HCT116 (cell line): ENCODE measurements around the gene ST7. TPM values are rescaled to one million over a fixed set of nuclear protein-coding genes. Genes with fewer than 3 reads are reported as not detected.

Experiments
- ATAC-seq: fragments of 200-7000 bp; cut with Tn5 transposase; 2 replicates; pipeline ENCODE4 v1.9.1; 2020; ENCODE audit warnings: mild to moderate bottlenecking, moderate library complexity
- BruUV-seq: library from RNA; stranded (reverse); fragments of 400-500 nt; replicated peaks from 2 replicates; lab custom pipeline; 2021; lab: Mats Ljungman, UMichigan
- CTCF ChIA-PET: fragments of 300-600 bp; sonication (Branson Sonifier 250); formaldehyde crosslinking; loops from one replicate; lab custom pipeline; 2021; ENCODE audit warnings: antibody characterized with exemption; lab: Charles Lee
- POLR2A ChIA-PET: fragments of 300-600, 350-600 bp; sonication (Branson Sonifier 250); formaldehyde crosslinking; loops from one replicate; lab custom pipeline; 2021; ENCODE audit warnings: antibody characterized with exemption; lab: Charles Lee
- RAD21 ChIA-PET, 2 experiments: fragments of 300-600 bp; sonication (Branson Sonifier 250); formaldehyde crosslinking; loops; one replicate each; lab custom pipeline; 2023; ENCODE audit warnings: low total read pairs in 2 of 2; ENCODE audit not compliant: uncharacterized antibody in 2 of 2, unreplicated experiment in 2 of 2, low non-redundant PET in 1 of 2; lab: Charles Lee
- DNase-seq: peaks from one replicate; pipeline ENCODE4 v3.0.0-alpha.2; 2010; ENCODE audit warnings: low read depth, low spot score
- H2AFZ ChIP-seq: fragments of 200-600 bp; shearing (Covaris generic), sonication (generic); 2 replicates; pipeline ENCODE4 v1.6.1; 2017; ENCODE audit warnings: low read depth, mixed run types, mixed read lengths, antibody characterized with exemption, low read length; ENCODE audit not compliant: poor library complexity, severe bottlenecking
- H3K27ac ChIP-seq: 2 replicates; pipeline ENCODE4 v1.5.1; 2012; ENCODE audit warnings: low read depth, low read length
- H3K27me3 ChIP-seq: fragments of 200-600 bp; sonication (generic); 2 replicates; pipeline ENCODE4 v1.6.1; 2016; ENCODE audit warnings: mixed run types, low read length, mixed read lengths; ENCODE audit not compliant: insufficient read depth
- H3K36me3 ChIP-seq, 2 experiments: fragments of 200-500 bp in 1 of 2; fragments of 200-600 bp in 1 of 2; sonication (Bioruptor generic) in 1 of 2; sonication (generic) in 1 of 2; 2 replicates each; pipeline versions ENCODE4 v1.5.1 to v1.6.1; 2014 to 2016; ENCODE audit warnings: low read length in 2 of 2, inconsistent platforms in 1 of 2, mixed read lengths in 1 of 2, mixed run types in 1 of 2; ENCODE audit not compliant: insufficient read depth in 2 of 2, control insufficient read depth in 1 of 2
- H3K4me1 ChIP-seq, 2 experiments: fragments of 200-600 bp in 1 of 2; sonication (generic) in 1 of 2; 2 replicates each; pipeline versions ENCODE4 v1.5.1 to v1.6.1; 2012 to 2017; ENCODE audit warnings: low read length in 2 of 2, inconsistent platforms in 1 of 2, mild to moderate bottlenecking in 1 of 2, mixed read lengths in 1 of 2, mixed run types in 1 of 2, moderate library complexity in 1 of 2; ENCODE audit not compliant: insufficient read depth in 2 of 2, control insufficient read depth in 1 of 2
- H3K4me2 ChIP-seq: fragments of 200-600 bp; sonication (generic); 2 replicates; pipeline ENCODE4 v1.6.1; 2017; ENCODE audit warnings: mixed run types, low read length, mixed read lengths
- H3K4me3 ChIP-seq, 2 experiments: fragments of 200-600 bp in 1 of 2; sonication (generic) in 1 of 2; replicated peaks in 1 of 2; 2 replicates each; pipeline ENCODE4 v1.5.1; 2011 to 2016; ENCODE audit warnings: low read length in 2 of 2, control low read depth in 1 of 2, low read depth in 1 of 2, mild to moderate bottlenecking in 1 of 2, mixed read lengths in 1 of 2, mixed run types in 1 of 2
- H3K79me2 ChIP-seq: fragments of 200-600 bp; sonication (generic); 2 replicates; pipeline ENCODE4 v1.6.1; 2017; ENCODE audit warnings: mild to moderate bottlenecking, mixed run types, low read length, moderate library complexity, mixed read lengths; ENCODE audit not compliant: insufficient read depth
- H3K9ac ChIP-seq: fragments of 200-600 bp; sonication (generic); 2 replicates; pipeline ENCODE4 v1.6.1; 2016; ENCODE audit warnings: low read length, mixed read lengths
- H3K9me2 ChIP-seq: fragments of 200-600 bp; sonication (generic), shearing (Covaris generic); 2 replicates; pipeline ENCODE4 v1.6.1; 2017; ENCODE audit warnings: mixed run types, mild to moderate bottlenecking, moderate library complexity; ENCODE audit not compliant: insufficient read depth
- H3K9me3 ChIP-seq, 2 experiments: fragments of 200-500 bp in 1 of 2; fragments of 200-600 bp in 1 of 2; sonication (Bioruptor generic) in 1 of 2; sonication (generic) in 1 of 2; 2 replicates each; pipeline ENCODE4 v1.6.1; 2014 to 2017; ENCODE audit warnings: low read length in 2 of 2, mixed read lengths in 2 of 2, inconsistent platforms in 1 of 2, low read depth in 1 of 2, mild to moderate bottlenecking in 1 of 2, mixed run types in 1 of 2, moderate library complexity in 1 of 2; ENCODE audit not compliant: control insufficient read depth in 1 of 2, insufficient read depth in 1 of 2
- H4K20me1 ChIP-seq: fragments of 200-600 bp; sonication (generic), shearing (Covaris generic); 2 replicates; pipeline ENCODE4 v1.6.1; 2017; ENCODE audit warnings: mixed run types, mild to moderate bottlenecking, moderate library complexity; ENCODE audit not compliant: insufficient read depth
- CBX3 ChIP-seq: IDR thresholded peaks from 2 replicates; pipeline ENCODE4 v1.6.1; 2012; ENCODE audit warnings: low read depth
- CEBPB ChIP-seq: IDR thresholded peaks from 2 replicates; pipeline ENCODE4 v1.6.1; 2012; ENCODE audit warnings: low read depth
- EGR1 ChIP-seq: IDR thresholded peaks from 2 replicates; pipeline ENCODE4 v1.6.1; 2012; ENCODE audit warnings: low read depth
- ELF1 ChIP-seq: IDR thresholded peaks from 2 replicates; pipeline ENCODE4 v1.6.1; 2012; ENCODE audit warnings: low read depth, borderline replicate concordance
- EZH2 ChIP-seq: fragments of 200-600 bp; sonication (generic); IDR thresholded peaks from 2 replicates; pipeline ENCODE4 v1.6.1; 2017; ENCODE audit warnings: antibody characterized with exemption, mixed run types
- EZH2phosphoT487 ChIP-seq: fragments of 200-600 bp; IDR thresholded peaks from 2 replicates; pipeline ENCODE4 v1.6.1; 2018; ENCODE audit warnings: antibody characterized with exemption, borderline replicate concordance
- FOSL1 ChIP-seq: IDR thresholded peaks from 2 replicates; pipeline ENCODE4 v1.6.1; 2012; ENCODE audit warnings: low read depth
- JUND ChIP-seq: IDR thresholded peaks from 2 replicates; pipeline ENCODE4 v1.6.1; 2012
- MAX ChIP-seq: IDR thresholded peaks from 2 replicates; pipeline ENCODE4 v1.6.1; 2012
- POLR2AphosphoS5 ChIP-seq: IDR thresholded peaks from 2 replicates; pipeline ENCODE4 v1.6.1; 2011; ENCODE audit warnings: mild to moderate bottlenecking, low read depth, low read length, moderate library complexity
- RAD21 ChIP-seq: IDR thresholded peaks from 2 replicates; pipeline ENCODE4 v1.6.1; 2012; ENCODE audit warnings: low read depth, mild to moderate bottlenecking
- SIN3A ChIP-seq: IDR thresholded peaks from 2 replicates; pipeline ENCODE4 v1.6.1; 2012; ENCODE audit warnings: low read depth
- SP1 ChIP-seq: IDR thresholded peaks from 2 replicates; pipeline ENCODE4 v1.6.1; 2012; ENCODE audit warnings: low read depth
- SRF ChIP-seq: IDR thresholded peaks from 2 replicates; pipeline ENCODE4 v1.6.1; 2012; ENCODE audit warnings: low read depth
- TCF7L2 ChIP-seq: IDR thresholded peaks from 2 replicates; pipeline ENCODE4 v1.7.0; 2011; ENCODE audit warnings: borderline replicate concordance, inconsistent platforms; ENCODE audit not compliant: insufficient read depth, insufficient read length; ENCODE audit errors: extremely low read depth
- YY1 ChIP-seq: IDR thresholded peaks from 2 replicates; pipeline ENCODE4 v1.6.1; 2011; ENCODE audit warnings: low read length, low read depth, moderate library complexity, mild to moderate bottlenecking; ENCODE audit not compliant: insufficient replicate concordance; ENCODE audit errors: extremely low read depth
- ZFX ChIP-seq: fragments of 450-650 bp; IDR thresholded peaks from 2 replicates; pipeline ENCODE4 v1.6.1; 2017
- ZNF274 ChIP-seq: fragments of 200-500 bp; sonication (Bioruptor generic); IDR thresholded peaks from 2 replicates; pipeline ENCODE4 v1.6.1; 2014; ENCODE audit warnings: mild to moderate bottlenecking, low read depth, low read length, inconsistent platforms
- intact Hi-C: fragments of 100-400 bp; cut with micrococcal nuclease; formaldehyde crosslinking; loops from 2 replicates; pipeline ENCODE4 v1.10.0; 2022
- total RNA-seq: library from RNA; stranded (reverse); gene quantifications from one replicate; pipeline ENCODE4 v1.2.1, GENCODE V29; 2021; ENCODE audit not compliant: unreplicated experiment

ST7 gene
- total RNA-seq, 1 experiment from 2014 or later: 12.6 TPM

GRCh38 chr7:117270371-117270770 is 317.1 kb downstream of the ST7 start (continued):
- TF ChIP-seq MAX (no peak), JUND (no peak), FOSL1 (no peak), EZH2phosphoT487 (no peak), SRF (no peak), EZH2 (no peak), SP1 (no peak), ELF1 (no peak), EGR1 (no peak), TCF7L2 (no peak)

GRCh38 chr7:117271566-117271965 is 318.3 kb downstream of the ST7 start:
- H3K36me3 ChIP-seq: no peaks in the 10 kb centered on the region
- no peak overlapping the region for H3K27ac ChIP-seq
- BruUV-seq: no TSS peak
- DNase-seq: no peak
- CTCF ChIA-PET: no interaction called here
- 0 out of 2 replicates have a peak, but pooled peaks cover 4% of the 10 kb centered on the region for H3K9me2 ChIP-seq
- H4K20me1 ChIP-seq: no peaks in the 10 kb centered on the region
- no peaks in the 10 kb centered on the region for H3K9me3 ChIP-seq
- H3K4me2 ChIP-seq: no peak overlapping the region
- RAD21 ChIA-PET: no interaction called here
- no peak overlapping the region for H2AFZ ChIP-seq
- POLR2A ChIA-PET: no interaction called here
- H3K9ac ChIP-seq: no peak overlapping the region
- TF ChIP-seq RAD21 (no peak), ZNF274 (no peak), CEBPB (no peak), SIN3A (no peak), MAX (no peak), JUND (no peak), ELF1 (no peak), POLR2AphosphoS5 (no peak), CBX3 (no peak), EZH2 (no peak), YY1 (no peak), EZH2phosphoT487 (no peak), SRF (no peak), FOSL1 (no peak), ZFX (no peak)
- TF ChIP-seq, all 23 proteins: peak for 0
- no peak overlapping the region for H3K4me3 ChIP-seq
- H3K27me3 ChIP-seq: no peaks in the 10 kb centered on the region
- no peaks in the 10 kb centered on the region for H3K79me2 ChIP-seq
- H3K4me1 ChIP-seq: peaks cover 0 to 8% of the 10 kb centered on the region in 2 experiments; a peak in 1 of 4 replicates
- ATAC-seq: no peak
- intact Hi-C loops: no loop called here
